GM18873 (cell line): ENCODE measurements around the gene WWC1.

Experiments
- ATAC-seq: cut with Tn5 transposase; IDR thresholded peaks from one replicate; pipeline ENCODE4 v1.9.1; 2021; ENCODE audit warnings: mild to moderate bottlenecking, moderate library complexity, moderate number of reproducible peaks; ENCODE audit not compliant: unreplicated experiment, low FRiP score

Gene WWC1

DNA sequence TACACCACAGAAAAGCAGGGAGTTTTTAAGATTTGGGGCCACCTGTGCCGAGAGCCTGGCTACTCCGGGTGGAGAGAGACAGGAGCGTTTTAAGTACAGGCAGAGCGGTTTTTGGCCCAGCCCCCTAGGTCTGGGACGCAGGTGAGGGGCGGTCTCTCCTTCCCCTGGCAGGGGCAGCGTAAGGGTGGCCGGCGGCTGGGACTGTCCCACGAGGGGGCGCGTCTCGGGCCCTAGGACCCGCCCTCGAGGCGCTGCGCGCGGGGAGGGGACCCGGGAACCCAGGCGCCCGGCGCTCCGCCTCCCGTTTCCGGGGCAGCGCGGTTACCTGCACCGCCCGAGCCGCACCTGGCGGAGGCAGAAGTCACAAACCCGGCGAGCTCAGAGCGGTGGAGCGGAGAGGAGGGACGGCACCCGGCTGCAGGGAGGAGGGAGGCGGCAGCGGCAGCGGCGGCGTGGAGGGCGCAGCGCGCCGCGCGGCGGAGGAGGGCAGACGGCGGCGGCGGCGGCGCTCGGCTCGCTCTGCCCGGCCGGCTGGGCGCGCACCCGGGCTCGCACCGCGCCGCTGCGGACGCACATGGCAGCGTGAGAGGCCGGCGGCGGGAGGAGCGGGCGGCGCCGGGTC lies at the start of gene WWC1:
Gene WWC1, plus strand, starts transcription at position 304 of the 622 bp plus-strand sequence. CDS start 508 bp downstream, outside the sequence.
- ATAC-seq, result peak; percentile 51

DNA sequence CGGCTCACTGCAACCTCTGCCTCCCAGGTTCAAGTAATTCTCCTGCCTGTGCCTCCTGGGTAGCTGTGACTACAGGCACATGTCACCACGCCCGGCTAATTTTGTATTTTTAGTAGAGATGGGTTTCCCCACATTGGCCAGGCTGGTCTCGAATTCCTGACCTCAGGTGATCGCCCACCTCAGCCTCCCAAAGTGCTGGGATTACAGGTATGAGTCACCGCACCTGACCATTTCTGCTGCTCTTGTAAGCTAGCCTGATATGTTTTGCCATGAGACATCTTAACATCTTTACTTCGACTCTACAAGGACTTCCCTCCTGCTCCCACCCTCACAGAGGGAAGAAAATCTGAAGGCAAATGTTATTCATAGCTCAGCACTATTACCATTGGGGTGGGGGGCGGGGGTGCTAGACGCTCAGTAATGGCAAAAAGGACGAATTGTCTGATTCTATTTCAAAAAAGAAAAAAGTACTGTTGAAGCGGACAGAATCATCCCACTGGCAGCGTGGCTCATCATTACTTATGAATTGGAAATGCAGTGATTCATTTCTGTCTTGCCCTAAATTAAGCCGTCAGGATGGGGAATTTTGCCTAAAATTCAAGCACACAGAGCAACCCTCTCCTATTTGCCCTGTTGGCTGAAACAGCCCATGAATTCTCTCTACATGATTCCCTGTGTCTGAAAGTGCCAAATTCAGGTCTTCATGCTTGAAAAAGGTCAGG lies 46.4 kb upstream of the WWC1 start:
- ATAC-seq, result no peak

DNA sequence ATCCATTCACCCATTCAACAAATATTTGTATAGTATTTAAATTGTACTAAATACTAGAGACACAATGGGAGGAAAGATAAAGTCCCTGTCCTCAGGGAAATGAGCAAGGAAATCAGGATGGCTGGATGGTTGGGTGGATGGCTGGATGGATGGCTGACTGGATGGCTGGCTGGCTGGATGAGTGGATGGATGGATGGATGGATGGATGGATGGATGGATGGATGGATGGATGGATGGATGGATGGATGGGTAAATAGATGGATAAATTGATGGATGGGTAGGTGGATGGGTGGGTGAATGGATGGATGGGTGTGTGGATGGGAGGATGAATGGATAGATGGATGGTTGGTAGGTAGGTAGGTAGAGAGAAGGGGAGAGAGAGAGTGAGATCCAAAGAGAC lies 41.5 kb upstream of the WWC1 start:
- no peak for ATAC-seq

DNA sequence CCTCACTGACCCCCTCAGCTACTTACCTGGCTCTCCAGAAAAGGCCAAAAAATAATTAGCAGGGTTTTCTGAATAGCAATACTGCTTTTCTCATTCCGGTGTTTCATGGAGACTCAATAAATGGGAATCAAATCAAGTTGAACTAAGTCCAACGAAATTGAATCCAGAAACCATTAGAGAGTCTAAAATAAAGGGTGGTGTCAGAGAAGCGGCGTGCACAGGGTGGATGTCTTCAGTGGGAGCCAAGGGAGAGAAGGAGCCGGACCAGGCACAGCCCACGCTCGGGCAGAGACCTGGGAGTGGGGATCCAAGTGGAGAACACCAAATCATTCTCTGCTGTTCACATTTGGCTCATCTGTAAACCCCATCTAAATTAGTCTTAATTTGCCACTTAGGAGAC lies 40.2 kb upstream of the WWC1 start:
- no peak for ATAC-seq

DNA sequence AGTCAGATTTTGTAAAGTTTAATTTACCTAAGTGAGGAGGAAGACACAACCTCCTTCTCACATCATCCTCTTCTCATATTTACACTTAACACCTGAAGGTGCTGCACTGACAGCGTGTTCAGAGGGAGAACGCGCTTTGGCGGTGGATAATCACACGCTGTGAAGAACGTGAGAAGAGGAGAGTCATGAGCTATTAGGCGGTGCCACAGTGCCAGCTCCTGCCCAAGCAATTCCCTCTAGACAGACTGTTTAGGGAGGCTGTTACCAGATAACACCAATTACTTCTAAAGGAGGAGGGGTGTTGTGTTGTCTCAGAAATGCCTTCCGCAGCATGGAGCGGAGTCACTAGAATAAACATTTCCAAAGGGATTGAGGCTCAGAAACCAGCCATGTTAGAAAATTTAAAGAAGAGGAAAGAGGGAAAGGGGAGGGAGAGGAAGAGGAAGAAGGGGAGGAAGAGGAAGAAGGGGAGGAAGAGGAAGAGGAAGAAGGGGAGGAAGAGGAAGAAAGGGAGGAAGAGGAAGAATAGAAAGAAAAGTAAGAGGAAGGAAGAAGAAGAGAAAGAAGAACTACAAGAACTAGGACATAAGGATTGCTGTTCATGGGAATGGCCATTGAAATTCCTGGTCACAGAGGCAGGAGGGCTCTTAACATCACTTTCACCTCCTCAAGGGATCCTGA lies 37.3 kb upstream of the WWC1 start:
- no peak for ATAC-seq

DNA sequence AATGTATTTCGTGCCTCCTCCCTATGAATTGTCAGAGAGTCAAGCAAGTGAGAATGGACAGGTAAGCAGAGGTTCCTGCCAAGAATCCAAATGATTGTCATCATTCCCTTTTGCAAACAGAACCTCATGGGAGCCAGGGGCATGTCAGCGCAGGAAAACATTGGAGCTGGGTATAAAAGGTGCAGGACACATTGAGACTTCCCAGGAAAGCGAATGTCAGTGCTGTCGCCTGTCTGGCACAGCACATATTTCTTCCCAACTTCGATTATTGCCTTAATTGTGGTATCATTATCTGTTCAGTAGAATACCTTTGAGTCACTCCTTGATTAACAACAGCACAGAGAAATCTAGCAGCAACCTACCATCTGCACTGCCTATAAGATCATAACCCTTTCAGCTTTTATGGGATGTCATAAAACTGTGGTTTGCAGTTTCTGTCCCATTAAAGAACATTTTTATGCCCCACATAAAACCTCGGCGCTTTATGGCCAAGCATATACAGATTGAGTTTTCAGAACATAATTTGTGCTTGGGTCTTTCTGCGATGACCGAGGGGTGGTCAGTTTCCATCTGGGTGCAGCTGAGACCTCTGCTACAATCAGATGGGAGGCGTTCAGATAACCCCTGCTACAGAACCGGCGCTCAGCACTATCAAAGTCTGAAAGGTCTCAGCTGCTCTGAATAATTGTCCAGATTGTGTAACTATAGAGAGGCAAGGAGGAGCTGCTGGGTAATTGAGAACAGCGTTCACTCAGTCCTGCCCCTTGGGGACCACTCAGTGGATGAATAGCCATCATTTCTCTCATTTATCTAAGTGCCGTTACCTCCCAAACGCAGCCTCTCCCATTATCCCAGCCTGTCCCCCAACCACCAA lies 30.9 kb upstream of the WWC1 start:
- ATAC-seq, result no peak

DNA sequence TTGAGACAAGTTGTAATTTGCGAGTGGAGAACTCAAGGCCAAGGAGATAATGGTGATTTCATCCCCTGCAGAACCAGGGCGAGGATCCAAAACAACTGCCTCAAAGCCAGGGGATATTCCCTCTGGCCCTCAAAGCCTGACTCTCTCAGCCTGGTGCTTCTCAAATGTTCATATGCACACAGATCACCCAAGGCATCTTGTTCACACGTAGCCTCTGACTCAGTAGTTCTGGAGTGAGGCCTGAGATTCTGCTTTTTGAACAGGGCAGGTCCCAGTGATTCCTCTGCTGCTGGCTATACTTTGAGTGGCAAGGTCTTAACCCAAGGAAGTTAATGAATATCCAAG lies 30.2 kb upstream of the WWC1 start:
- ATAC-seq, result no peak

DNA sequence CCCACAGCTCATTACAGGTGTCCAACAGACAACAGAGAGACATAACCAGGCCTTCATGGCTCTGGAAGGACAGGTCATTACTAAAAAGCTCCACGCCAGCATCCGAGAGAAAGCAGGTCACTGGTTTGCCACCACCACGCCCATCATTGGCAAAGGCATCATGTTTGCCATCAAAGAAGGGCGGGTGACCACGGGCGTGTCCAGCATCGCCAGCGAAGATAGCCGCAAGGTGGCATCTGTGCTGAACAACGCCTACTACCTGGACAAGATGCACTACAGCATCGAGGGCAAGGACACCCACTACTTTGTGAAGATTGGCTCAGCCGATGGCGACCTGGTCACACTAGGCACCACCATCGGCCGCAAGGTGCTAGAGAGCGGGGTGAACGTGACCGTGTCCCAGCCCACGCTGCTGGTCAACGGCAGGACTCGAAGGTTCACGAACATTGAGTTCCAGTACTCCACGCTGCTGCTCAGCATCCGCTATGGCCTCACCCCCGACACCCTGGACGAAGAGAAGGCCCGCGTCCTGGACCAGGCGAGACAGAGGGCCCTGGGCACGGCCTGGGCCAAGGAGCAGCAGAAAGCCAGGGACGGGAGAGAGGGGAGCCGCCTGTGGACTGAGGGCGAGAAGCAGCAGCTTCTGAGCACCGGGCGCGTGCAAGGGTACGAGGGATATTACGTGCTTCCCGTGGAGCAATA lies 29.3 kb upstream of the WWC1 start:
- no peak for ATAC-seq

DNA sequence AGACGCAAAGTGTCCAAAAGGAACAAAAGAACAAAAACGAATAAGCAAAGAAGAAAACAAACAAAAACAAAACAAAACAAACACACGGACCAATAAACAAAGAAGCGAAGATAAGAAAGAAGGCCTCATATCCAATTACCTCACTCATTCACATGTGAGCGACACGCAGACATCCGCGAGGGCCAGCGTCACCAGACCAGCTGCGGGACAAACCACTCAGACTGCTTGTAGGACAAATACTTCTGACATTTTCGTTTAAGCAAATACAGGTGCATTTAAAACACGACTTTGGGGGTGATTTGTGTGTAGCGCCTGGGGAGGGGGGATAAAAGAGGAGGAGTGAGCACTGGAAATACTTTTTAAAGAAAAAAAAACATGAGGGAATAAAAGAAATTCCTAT lies 28.3 kb upstream of the WWC1 start:
- ATAC-seq, result no peak

DNA sequence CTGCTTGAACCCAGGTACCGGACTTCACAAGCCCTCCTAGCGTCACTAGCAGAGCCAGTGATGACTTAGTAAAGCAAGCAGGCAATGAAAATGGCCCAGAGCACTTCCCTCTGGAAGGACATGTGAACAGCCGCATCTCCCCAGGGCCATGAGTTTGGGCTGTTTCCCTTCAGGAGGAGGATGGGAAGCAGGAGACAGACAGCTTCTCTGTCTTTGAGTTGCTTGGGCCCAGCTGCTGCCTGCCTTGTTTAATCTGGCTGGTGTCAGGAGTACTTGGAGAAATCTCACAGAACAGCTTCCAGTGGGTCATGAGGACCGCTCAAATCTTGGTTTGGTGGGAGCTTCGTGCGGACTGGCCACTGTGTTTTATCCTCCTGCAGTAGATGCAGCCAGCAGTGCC lies 25.4 kb upstream of the WWC1 start:
- no peak for ATAC-seq

DNA sequence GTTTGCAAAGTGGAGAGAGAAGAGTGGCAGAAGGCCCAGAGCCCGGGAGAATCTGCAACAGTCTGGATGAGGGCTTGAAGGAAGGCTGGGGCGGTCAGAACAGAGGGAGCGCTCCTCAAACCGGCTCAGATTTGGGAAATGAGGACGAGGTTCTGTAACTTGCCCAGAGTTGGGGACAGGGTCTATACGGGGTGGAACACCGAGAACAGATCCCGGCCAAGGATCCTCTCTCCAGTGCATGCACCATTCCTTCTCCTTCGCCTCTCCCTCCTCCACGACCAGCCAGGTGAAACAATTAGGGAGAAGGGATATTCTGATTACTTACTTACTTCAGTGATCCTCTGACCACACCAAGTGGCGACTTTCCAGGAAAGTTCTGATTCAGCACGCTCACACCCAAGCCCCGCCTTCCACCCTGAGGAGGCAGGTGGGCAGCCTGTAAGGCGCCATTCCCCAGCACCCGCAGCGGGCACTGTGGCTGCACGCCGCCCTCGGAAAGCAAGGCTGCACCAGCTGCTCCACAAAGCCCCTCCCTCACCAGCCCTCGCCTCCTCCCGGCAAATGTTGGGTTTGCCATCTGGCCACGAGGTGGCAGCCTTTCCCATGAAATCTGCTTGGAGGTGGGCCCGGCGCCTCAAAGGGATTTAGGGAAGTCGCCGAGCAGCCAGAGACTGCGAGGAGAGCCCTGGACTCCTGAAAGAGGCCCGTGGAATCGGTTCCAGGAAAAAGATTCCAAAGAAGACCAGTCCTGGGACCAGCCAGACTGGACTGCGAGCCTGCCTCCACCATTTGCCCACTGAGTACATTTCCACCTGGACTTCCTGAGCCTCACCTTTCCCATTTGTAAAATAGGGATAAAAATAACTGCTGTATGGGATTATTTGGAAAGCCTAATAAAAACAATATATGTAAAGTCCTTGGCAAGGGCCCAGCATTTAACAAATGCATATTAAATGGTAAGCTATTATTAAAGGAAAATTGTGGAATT lies 22.2 kb upstream of the WWC1 start:
- peak; percentile 70 for ATAC-seq

DNA sequence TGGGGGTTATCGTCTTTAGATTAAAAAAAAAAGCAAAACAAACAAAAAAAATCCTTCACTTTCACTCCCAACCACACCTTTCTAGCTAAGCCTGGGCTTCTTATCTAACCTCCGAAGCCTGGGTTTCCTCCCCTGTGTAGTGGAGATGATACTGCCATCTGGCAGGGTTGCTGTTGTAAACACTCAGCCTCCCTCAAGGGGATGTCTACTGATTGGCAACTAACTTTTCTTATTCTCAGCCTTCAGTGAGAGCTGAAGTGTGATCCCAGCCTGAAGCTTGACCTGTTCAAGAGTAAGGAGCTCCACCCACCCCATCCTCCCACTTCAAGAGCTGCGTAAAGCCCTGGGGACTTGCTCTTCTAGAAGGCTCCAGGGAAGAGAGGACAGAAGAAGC lies 21.5 kb upstream of the WWC1 start:
- ATAC-seq, result no peak

DNA sequence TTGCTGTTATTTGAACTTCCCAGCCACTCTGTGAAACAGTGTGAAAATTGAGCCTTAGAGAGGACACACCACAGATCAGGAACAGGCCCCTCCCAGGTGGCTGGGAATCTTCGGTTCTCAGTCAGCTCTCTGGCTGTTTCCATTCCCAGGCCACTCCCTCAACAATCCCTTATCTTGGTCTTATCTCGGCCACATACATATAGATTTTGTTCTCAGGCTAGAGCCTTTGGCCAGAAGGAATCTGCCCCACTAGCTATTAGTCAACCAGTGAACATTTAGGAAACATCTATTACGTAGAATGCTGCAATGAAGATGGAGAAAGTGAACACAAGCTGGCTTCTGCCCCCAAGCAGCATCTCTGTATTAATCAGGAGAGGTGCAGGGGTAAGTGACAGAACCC lies 21.0 kb upstream of the WWC1 start:
- ATAC-seq, result no peak

DNA sequence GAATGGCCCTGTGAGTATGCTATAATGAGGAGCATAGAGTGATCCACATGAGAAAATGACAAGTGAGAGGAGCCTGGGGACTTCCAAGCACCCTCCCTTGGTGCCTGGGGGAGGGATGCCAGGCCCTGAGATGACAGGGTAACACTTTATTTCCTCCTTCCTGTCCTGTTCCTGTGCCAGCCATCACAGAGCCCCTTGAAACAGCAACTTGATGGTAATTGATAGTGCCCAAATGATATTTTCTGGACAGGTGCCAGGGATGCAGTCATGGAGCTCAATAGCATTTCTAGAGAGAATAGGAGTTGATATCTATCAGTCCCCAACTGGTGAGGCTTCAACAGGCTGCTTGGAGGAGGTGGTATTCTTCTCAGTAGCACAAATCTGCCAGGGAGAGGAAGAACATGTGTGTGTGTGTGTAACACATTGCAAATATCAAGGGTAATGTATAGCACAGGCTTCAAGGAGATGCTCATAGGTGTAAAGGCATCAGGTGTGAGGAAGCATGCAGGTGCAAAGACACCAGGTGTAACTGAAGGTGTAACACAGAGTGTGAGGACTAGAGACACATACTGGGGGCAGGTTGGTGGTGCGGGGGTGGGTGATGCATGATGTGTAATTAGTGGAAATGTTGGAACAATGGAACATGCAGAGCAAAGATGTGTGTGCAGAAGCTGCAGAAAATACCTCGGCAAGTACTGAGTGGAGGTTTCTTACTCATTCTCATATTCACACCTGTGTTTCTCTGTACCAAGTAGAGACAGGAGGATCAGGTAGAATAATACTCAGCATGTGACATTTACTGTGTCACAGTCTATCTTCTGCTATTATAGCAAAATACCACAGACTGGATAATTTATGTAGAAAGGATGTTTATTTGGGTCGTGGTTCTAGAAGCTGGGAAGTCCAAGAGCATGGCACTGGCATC lies 18.1 kb upstream of the WWC1 start:
- ATAC-seq, result no peak

DNA sequence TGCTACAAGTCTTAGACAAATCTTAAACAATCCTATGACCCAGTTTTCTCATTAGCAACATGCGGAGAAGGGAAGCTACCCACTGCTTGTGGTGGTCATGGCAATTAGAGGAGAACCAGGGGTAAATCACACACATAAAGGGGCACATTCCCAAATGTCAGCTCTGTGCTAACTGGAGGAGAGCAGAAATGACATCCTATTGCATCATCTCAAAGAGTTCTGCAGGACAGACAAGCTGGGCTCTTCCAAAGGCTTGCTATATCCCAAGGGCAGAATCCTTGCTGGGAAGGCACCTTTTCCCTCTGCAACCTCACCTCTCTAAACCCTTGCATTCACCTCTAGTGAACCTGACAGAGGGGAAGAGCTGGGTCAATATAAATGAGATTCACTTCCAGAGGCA lies 17.0 kb upstream of the WWC1 start:
- ATAC-seq, result no peak

DNA sequence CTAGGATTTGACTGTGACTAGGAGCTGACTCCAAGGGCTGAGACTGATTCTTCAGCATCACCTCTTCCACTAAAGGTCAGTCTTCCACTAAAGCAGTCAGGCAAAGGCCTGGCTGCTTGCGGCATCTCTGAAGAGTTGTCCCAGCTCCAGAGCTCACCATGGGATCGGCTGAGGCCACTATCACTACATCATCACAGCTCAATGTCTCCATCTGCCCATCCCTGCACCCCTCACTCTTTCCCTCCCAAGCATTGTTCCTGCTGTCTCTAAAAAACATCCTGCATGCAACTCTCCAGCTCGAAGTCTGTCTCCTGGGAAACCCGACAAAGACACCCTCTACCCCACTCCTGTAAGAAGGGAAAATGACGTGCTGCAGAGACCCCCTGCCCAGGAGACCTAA lies 15.5 kb upstream of the WWC1 start:
- no peak for ATAC-seq

DNA sequence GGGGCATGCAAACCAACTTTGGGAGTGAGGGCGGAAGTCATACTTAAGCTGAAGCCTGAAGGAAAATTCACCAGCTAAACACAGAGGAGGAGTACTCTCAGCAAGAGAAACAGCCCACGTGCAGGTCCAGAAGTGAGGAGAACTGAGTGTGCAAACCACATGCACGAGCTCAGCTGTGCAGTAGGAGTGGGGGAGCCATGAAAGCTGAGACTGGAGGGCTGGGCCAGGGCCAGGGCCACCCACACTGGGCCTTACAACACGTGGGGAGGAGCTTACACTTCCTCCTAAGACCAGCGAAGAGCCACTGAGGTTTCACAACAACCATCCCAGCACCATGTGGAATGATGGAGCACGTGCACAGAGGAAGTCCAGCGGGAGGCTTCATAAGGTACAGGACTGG lies 9.3 kb upstream of the WWC1 start:
- no peak for ATAC-seq

DNA sequence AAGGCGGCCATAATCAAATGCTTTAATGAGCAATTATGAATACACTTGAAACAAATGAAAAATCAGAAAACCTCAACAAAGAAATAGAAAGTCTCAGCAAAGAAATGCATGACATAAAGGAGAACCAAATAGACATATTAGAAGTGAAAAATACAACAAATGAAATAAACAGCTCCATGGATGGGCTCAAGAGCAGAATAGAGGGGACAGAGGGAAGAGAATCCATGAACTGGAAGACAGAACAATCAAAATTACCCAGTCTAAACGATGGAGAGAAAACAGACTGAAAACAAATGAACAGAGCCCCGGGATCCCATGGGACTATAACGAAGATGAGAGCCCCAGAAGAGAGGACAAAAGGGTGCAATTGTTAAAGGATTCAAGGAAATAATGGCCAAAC lies 6.6 kb upstream of the WWC1 start:
- no peak for ATAC-seq
